Renal cortex interstitium (tissue), 11 donors: ENCODE data around the gene RABEP1. TPM values are rescaled to one million over a fixed set of nuclear protein-coding genes. Genes with fewer than 3 reads are reported as not detected.

Experiments
- DNase-seq, 11 donors: peaks; one replicate each; pipeline ENCODE4 v3.0.0-alpha.2; 2013; ENCODE audit warnings: low read depth in 9 of 11, low spot score in 4 of 11; ENCODE audit errors: extremely low read depth in 1 of 11
- polyA plus RNA-seq, 3 donors: library from polyadenylated mRNA; unstranded; fragments of 120-200 nt; gene quantifications; one replicate each; pipeline ENCODE4 v1.2.1, GENCODE V29; 2013; ENCODE audit not compliant: insufficient read length in 3 of 3

The RABEP1 gene
- polyA plus RNA-seq, 3 donors: 58.2 to 60.6 (median 59.9) TPM

GRCh38 chr17:5344914-5345313, 62.8 kb downstream of the RABEP1 start:
- no peak for DNase-seq

- no peak for DNase-seq
Measured at GRCh38 chr17:5352681-5353289, 70.7 kb downstream of the RABEP1 start.

GRCh38 chr17:5354310-5354709, 72.2 kb downstream of the RABEP1 start:
- DNase-seq: no peak

GRCh38 chr17:5354886-5355415, 72.9 kb downstream of the RABEP1 start:
- DNase-seq: no peak

- no peak for DNase-seq
Measured at GRCh38 chr17:5355421-5356129, 73.5 kb downstream of the RABEP1 start.

GRCh38 chr17:5361426-5361825, 79.3 kb downstream of the RABEP1 start:
- no peak for DNase-seq

GRCh38 chr17:5362162-5362811, 80.2 kb downstream of the RABEP1 start:
- DNase-seq: no peak

GRCh38 chr17:5364156-5364555, 82.1 kb downstream of the RABEP1 start:
- DNase-seq: no peak

- DNase-seq: no peak
Measured at GRCh38 chr17:5364696-5365095, 82.6 kb downstream of the RABEP1 start.

- DNase-seq: no peak
Measured at GRCh38 chr17:5365831-5366230, 83.7 kb downstream of the RABEP1 start.

- no peak for DNase-seq
Measured at GRCh38 chr17:5370411-5370810, 88.3 kb downstream of the RABEP1 start.

- DNase-seq: no peak
Measured at GRCh38 chr17:5373112-5373511, 91.0 kb downstream of the RABEP1 start.

GRCh38 chr17:5378566-5379207, 96.6 kb downstream of the RABEP1 start:
- no peak for DNase-seq

- no peak for DNase-seq
Measured at GRCh38 chr17:5379351-5380107, 97.4 kb downstream of the RABEP1 start.

GRCh38 chr17:5380491-5381135, 98.5 kb downstream of the RABEP1 start:
- no peak for DNase-seq

GRCh38 chr17:5381542-5381941, 99.5 kb downstream of the RABEP1 start:
- DNase-seq: no peak

GRCh38 chr17:5391678-5392077, 109.6 kb downstream of the RABEP1 start:
- DNase-seq: no peak

GRCh38 chr17:5396612-5397011, 114.5 kb downstream of the RABEP1 start:
- no peak for DNase-seq

- DNase-seq: no peak
Measured at GRCh38 chr17:5399767-5400166, 117.7 kb downstream of the RABEP1 start.
